IMR-90 (cell line): ENCODE measurements around the gene TGM4. TPM values are rescaled to one million over a fixed set of nuclear protein-coding genes. Genes with fewer than 3 reads are reported as not detected.

Experiments
- ATAC-seq: fragments of 200-7000 bp; cut with Tn5 transposase; 2 replicates; pipeline ENCODE4 v1.9.1; 2020; ENCODE audit warnings: low read depth, mild to moderate bottlenecking, moderate library complexity
- BruUV-seq: library from RNA; stranded (reverse); fragments of 400-500 nt; replicated peaks from 2 replicates; lab custom pipeline; 2021; lab: Mats Ljungman, UMichigan
- CTCF ChIA-PET: fragments of 300-600 bp; formaldehyde crosslinking; extraction: SDS; loops from one replicate; lab custom pipeline; 2021; ENCODE audit warnings: antibody characterized with exemption; lab: Yijun Ruan, JAX
- POLR2A ChIA-PET: fragments of 300-600 bp; sonication (Branson Sonifier 250); formaldehyde crosslinking; loops from one replicate; lab custom pipeline; 2022; ENCODE audit warnings: antibody characterized with exemption; ENCODE audit not compliant: unreplicated experiment; lab: Charles Lee
- DNase-seq: peaks from one replicate; pipeline ENCODE4 v3.0.0; 2013
- H2AFZ ChIP-seq: replicated peaks from 2 replicates; pipeline ENCODE3; 2013; ENCODE audit warnings: low read length, mild to moderate bottlenecking; ENCODE audit not compliant: poor library complexity
- H2AK5ac ChIP-seq: 2 replicates; pipeline ENCODE4 v1.6.1; 2013; ENCODE audit warnings: low read depth, low read length, inconsistent platforms
- H2AK9ac ChIP-seq: replicated peaks from 2 replicates; pipeline ENCODE3; 2013; ENCODE audit warnings: mild to moderate bottlenecking, low read depth, low read length, moderate library complexity; ENCODE audit not compliant: poor library complexity
- H2BK120ac ChIP-seq: 2 replicates; pipeline ENCODE4 v1.6.1; 2013; ENCODE audit warnings: low read depth, low read length, inconsistent platforms
- H2BK15ac ChIP-seq: 3 replicates; pipeline ENCODE4 v1.6.1; 2013; ENCODE audit warnings: low read depth, low read length, inconsistent platforms
- H2BK20ac ChIP-seq: 2 replicates; pipeline ENCODE4 v1.6.1; 2013; ENCODE audit warnings: low read depth, mild to moderate bottlenecking, inconsistent platforms, low read length, moderate library complexity
- H2BK5ac ChIP-seq: 2 replicates; pipeline ENCODE4 v1.6.1; 2013; ENCODE audit warnings: mild to moderate bottlenecking, low read depth, low read length, inconsistent platforms; ENCODE audit not compliant: poor library complexity, severe bottlenecking
- H3K14ac ChIP-seq: replicated peaks from 2 replicates; pipeline ENCODE4 v1.6.1; 2013; ENCODE audit warnings: low read depth, low read length, inconsistent platforms
- H3K18ac ChIP-seq: 2 replicates; pipeline ENCODE4 v1.6.1; 2013; ENCODE audit warnings: low read depth, low read length, control low read depth
- H3K23ac ChIP-seq: 2 replicates; pipeline ENCODE4 v1.6.1; 2013; ENCODE audit warnings: low read depth, low read length, inconsistent platforms
- H3K27ac ChIP-seq: 2 replicates; pipeline ENCODE4 v1.5.1; 2013; ENCODE audit warnings: mild to moderate bottlenecking, control low read depth, low read length; ENCODE audit not compliant: insufficient read depth
- H3K27me3 ChIP-seq: 2 replicates; pipeline ENCODE4 v1.6.1; 2013; ENCODE audit warnings: low read length; ENCODE audit not compliant: control insufficient read depth, insufficient read depth
- H3K36me3 ChIP-seq: 2 replicates; pipeline ENCODE4 v1.6.1; 2013; ENCODE audit warnings: low read length, mixed read lengths; ENCODE audit not compliant: control insufficient read depth, insufficient read depth
- H3K4ac ChIP-seq: 2 replicates; pipeline ENCODE4 v1.6.1; 2013; ENCODE audit warnings: low read depth, low read length, inconsistent platforms
- H3K4me1 ChIP-seq: 2 replicates; pipeline ENCODE4 v1.6.1; 2013; ENCODE audit warnings: low read length, mixed read lengths; ENCODE audit not compliant: control insufficient read depth, insufficient read depth
- H3K4me2 ChIP-seq: 2 replicates; pipeline ENCODE4 v1.6.1; 2013; ENCODE audit warnings: low read depth, mild to moderate bottlenecking, control low read depth, low read length, moderate library complexity
- H3K4me3 ChIP-seq: 2 replicates; pipeline ENCODE4 v1.5.1; 2013; ENCODE audit warnings: low read depth, mild to moderate bottlenecking, control low read depth, low read length, moderate library complexity; ENCODE audit not compliant: insufficient read depth
- H3K56ac ChIP-seq: 2 replicates; pipeline ENCODE4 v1.6.1; 2013; ENCODE audit warnings: low read length, inconsistent platforms; ENCODE audit not compliant: insufficient read depth; ENCODE audit errors: extremely low read depth
- H3K79me1 ChIP-seq, 2 experiments: 2 replicates each; pipeline ENCODE4 v1.6.1; 2013; ENCODE audit warnings: low read length in 2 of 2, inconsistent platforms in 1 of 2, low read depth in 1 of 2
- H3K9ac ChIP-seq: 2 replicates; pipeline ENCODE4 v1.6.1; 2013; ENCODE audit warnings: low read depth, low read length, control low read depth
- H3K9me1 ChIP-seq: 2 replicates; pipeline ENCODE4 v1.6.1; 2013; ENCODE audit warnings: low read length, inconsistent platforms; ENCODE audit not compliant: insufficient read depth
- H3K9me3 ChIP-seq: 2 replicates; pipeline ENCODE4 v1.6.1; 2013; ENCODE audit warnings: low read length; ENCODE audit not compliant: control insufficient read depth, insufficient read depth
- H4K20me1 ChIP-seq: 2 replicates; pipeline ENCODE4 v1.6.1; 2013; ENCODE audit warnings: low read length, inconsistent platforms; ENCODE audit not compliant: insufficient read depth
- H4K5ac ChIP-seq: 2 replicates; pipeline ENCODE4 v1.6.1; 2013; ENCODE audit warnings: mild to moderate bottlenecking, low read depth, low read length, control low read depth
- H4K8ac ChIP-seq, 2 experiments: 2 replicates each; pipeline ENCODE4 v1.6.1; 2013; ENCODE audit warnings: low read depth in 2 of 2, low read length in 2 of 2, control low read depth in 1 of 2, inconsistent platforms in 1 of 2
- H4K91ac ChIP-seq: 2 replicates; pipeline ENCODE4 v1.6.1; 2013; ENCODE audit warnings: low read depth, low read length, inconsistent platforms; ENCODE audit not compliant: insufficient read depth
- BHLHE40 ChIP-seq: fragments of 150-350 bp; IDR thresholded peaks from 2 replicates; pipeline ENCODE4 v1.6.1; 2016; ENCODE audit warnings: mild to moderate bottlenecking, low read depth, low read length
- CEBPB ChIP-seq: IDR thresholded peaks from 2 replicates; pipeline ENCODE4 v1.6.1; 2012; ENCODE audit warnings: low read depth, low read length, improper control_type of control experiment
- CHD1 ChIP-seq: IDR thresholded peaks from 2 replicates; pipeline ENCODE4 v1.6.1; 2012; ENCODE audit warnings: low read depth, low read length, improper control_type of control experiment
- CTCF ChIP-seq: conservative IDR thresholded peaks from 2 replicates; pipeline ENCODE4 v1.5.1; 2012; ENCODE audit warnings: mild to moderate bottlenecking, low read depth, low read length, improper control_type of control experiment
- FOS ChIP-seq: fragments of 150-350 bp; IDR thresholded peaks from 2 replicates; pipeline ENCODE4 v1.6.1; 2016; ENCODE audit warnings: low read depth, low read length
- MAZ ChIP-seq: IDR thresholded peaks from 2 replicates; pipeline ENCODE4 v1.6.1; 2012; ENCODE audit warnings: low read depth, mild to moderate bottlenecking, low read length, improper control_type of control experiment, moderate library complexity, borderline replicate concordance
- MXI1 ChIP-seq: IDR thresholded peaks from 2 replicates; pipeline ENCODE4 v1.6.1; 2012; ENCODE audit warnings: low read depth, mild to moderate bottlenecking, low read length, moderate library complexity, borderline replicate concordance
- NFE2L2 ChIP-seq: fragments of 150-350 bp; IDR thresholded peaks from 2 replicates; pipeline ENCODE4 v1.6.1; 2016; ENCODE audit warnings: low read depth, mild to moderate bottlenecking, low read length
- RAD21 ChIP-seq: IDR thresholded peaks from 2 replicates; pipeline ENCODE4 v1.6.1; 2012; ENCODE audit warnings: low read length, improper control_type of control experiment
- RFX5 ChIP-seq: IDR thresholded peaks from 2 replicates; pipeline ENCODE4 v1.8.0; 2012; ENCODE audit warnings: low read depth, mild to moderate bottlenecking, low read length, moderate library complexity
- SMC3 ChIP-seq: fragments of 150-350 bp; IDR thresholded peaks from 2 replicates; pipeline ENCODE4 v1.6.1; 2016; ENCODE audit warnings: low read depth, mild to moderate bottlenecking, antibody characterized with exemption, low read length, moderate library complexity
- USF2 ChIP-seq: fragments of 150-350 bp; IDR thresholded peaks from 2 replicates; pipeline ENCODE4 v1.6.1; 2017; ENCODE audit warnings: mild to moderate bottlenecking, antibody characterized with exemption, low read length, low read depth
- whole genome bisulfite sequencing, 2 experiments: methylation state at CpG; one replicate each; pipeline versions ENCODE4 v1.1.5 to v1.1.7; 2013; ENCODE audit warnings: missing lambda C conversion rate in 2 of 2; ENCODE audit not compliant: insufficient read length in 1 of 2; ENCODE audit errors: extremely low coverage in 2 of 2; 5-methylcytosine and 5-hydroxymethylcytosine counted together
- dilution Hi-C: fragments of 300-500 bp; cut with HindIII; formaldehyde crosslinking; loops from one replicate; pipeline ENCODE4 v1.14.3; 2018; ENCODE audit warnings: low sequenced_read_pairs; ENCODE audit not compliant: unreplicated experiment
- in situ Hi-C: fragments of 300-500 bp; cut with MboI; formaldehyde crosslinking; loops from 3 replicates; pipeline ENCODE4 v1.14.3; 2019; ENCODE audit warnings: low sequenced_read_pairs, inconsistent platforms, mixed read lengths
- intact Hi-C: fragments of 100-400 bp; cut with micrococcal nuclease; formaldehyde crosslinking; loops from 2 replicates; pipeline ENCODE4 v1.10.0; 2022
- polyA plus RNA-seq, 3 experiments: library from polyadenylated mRNA; depleted of rRNA; stranded (reverse); fragments of >200 nt; gene quantifications; 2 replicates each; pipeline ENCODE4 v1.2.3, GENCODE V29; 2012; ENCODE audit warnings: low replicate concordance in 1 of 3
- total RNA-seq: library from RNA; depleted of rRNA; stranded (reverse); fragments of >200 nt; gene quantifications from 2 replicates; pipeline ENCODE4 v1.2.3, GENCODE V29; 2012
- TF ChIP-seq, protein P1 (sequence below): fragments of 150-350 bp; IDR thresholded peaks from 2 replicates; pipeline ENCODE4 v1.6.1; 2016; ENCODE audit warnings: low read depth, mild to moderate bottlenecking, low read length, moderate library complexity, borderline replicate concordance

TGM4 gene
- total and polyA plus RNA-seq, 2 of the 4 experiments (the other 2 are of a cell fraction): under 0.01 to 0.10 TPM

DNA sequence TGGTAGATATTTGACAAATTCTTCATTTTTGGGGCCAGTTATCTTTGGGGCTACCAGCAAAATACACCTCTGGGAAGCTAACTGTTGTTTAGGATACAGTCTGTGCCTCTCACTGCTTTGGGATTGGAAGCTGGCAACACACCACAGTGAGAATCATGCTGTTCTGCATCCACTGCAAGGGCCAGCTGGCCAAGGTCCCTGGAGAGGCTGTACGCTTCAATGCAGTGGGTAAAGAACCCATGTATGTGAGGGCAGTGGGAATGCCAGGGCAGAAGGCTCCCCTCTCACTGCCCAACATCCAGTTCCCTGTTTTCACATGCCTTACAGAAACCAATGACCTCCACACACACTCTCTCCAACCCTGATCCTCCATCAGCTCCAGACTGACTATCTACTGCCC lies 81.5 kb downstream of the TGM4 start:
- CTCF ChIA-PET: no interaction called here
- Histone ChIP-seq H3K27ac (no peak overlapping the region), H4K5ac (no peak overlapping the region), H3K56ac (no peak overlapping the region), H3K79me1 (peaks cover 40 to 91% of the 10 kb centered on the region in 2 experiments), H3K4ac (no peak overlapping the region), H3K9ac (no peak overlapping the region), H2AK9ac (no peak overlapping the region), H3K4me1 (peaks cover 8% of the 10 kb centered on the region; the same call in 1 of the 2 replicates), H3K23ac (no peak overlapping the region), H3K4me2 (no peak overlapping the region), H4K20me1 (peaks cover 45% of the 10 kb centered on the region), H2BK5ac (no peak overlapping the region), H2BK20ac (no peak overlapping the region; the same call in 1 of the 2 replicates), H2AK5ac (peak overlapping the region; percentile 34; the same call in 1 of the 2 replicates), H2BK15ac (no peak overlapping the region), H4K8ac (no peak overlapping the region), H3K36me3 (peaks cover 23% of the 10 kb centered on the region), H3K4me3 (no peak overlapping the region), H2BK120ac (no peak overlapping the region), H2AFZ (no peak overlapping the region), H3K9me1 (peaks cover 43% of the 10 kb centered on the region), H3K27me3 (no peaks in the 10 kb centered on the region), H3K14ac (no peak overlapping the region), H4K91ac (no peak overlapping the region), H3K9me3 (no peaks in the 10 kb centered on the region), H3K18ac (no peak overlapping the region)
- DNase-seq (no peak), ATAC-seq (no peak)
- no CpG with 5 or more reads among the region's 1 CpG for WGBS, 2 experiments
- no peak for TF ChIP-seq MXI1
- TF ChIP-seq, protein P1, sequence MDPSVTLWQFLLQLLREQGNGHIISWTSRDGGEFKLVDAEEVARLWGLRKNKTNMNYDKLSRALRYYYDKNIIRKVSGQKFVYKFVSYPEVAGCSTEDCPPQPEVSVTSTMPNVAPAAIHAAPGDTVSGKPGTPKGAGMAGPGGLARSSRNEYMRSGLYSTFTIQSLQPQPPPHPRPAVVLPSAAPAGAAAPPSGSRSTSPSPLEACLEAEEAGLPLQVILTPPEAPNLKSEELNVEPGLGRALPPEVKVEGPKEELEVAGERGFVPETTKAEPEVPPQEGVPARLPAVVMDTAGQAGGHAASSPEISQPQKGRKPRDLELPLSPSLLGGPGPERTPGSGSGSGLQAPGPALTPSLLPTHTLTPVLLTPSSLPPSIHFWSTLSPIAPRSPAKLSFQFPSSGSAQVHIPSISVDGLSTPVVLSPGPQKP: no peak
- TF ChIP-seq CHD1: no peak
- no peak for TF ChIP-seq RAD21
- TF ChIP-seq NFE2L2: no peak
- no peak for TF ChIP-seq SMC3
- no peak for TF ChIP-seq USF2
- no peak for TF ChIP-seq BHLHE40
- no peak for TF ChIP-seq CTCF
- no peak for TF ChIP-seq RFX5
- TF ChIP-seq MAZ: no peak
- no peak for TF ChIP-seq FOS
- no peak for TF ChIP-seq CEBPB
- in situ Hi-C loops (no loop called here), dilution Hi-C loops (no loop called here), intact Hi-C loops (no loop called here)
- no TSS peak for BruUV-seq
- POLR2A ChIA-PET: no interaction called here
